PC-9 (cell line): ENCODE results near the gene HNRNPM. TPM values are rescaled to one million over a fixed set of nuclear protein-coding genes. Genes with fewer than 3 reads are reported as not detected.

Experiments
- BruUV-seq: library from RNA; stranded (reverse); fragments of 400-500 nt; replicated peaks from 2 replicates; lab custom pipeline; 2021; lab: Mats Ljungman, UMichigan
- CTCF ChIA-PET: fragments of 300-600 bp; sonication (Branson Sonifier 250); formaldehyde crosslinking; loops from one replicate; lab custom pipeline; 2022; ENCODE audit warnings: antibody characterized with exemption; lab: Charles Lee
- POLR2A ChIA-PET: fragments of 300-600 bp; sonication (Branson Sonifier 250); formaldehyde crosslinking; loops from one replicate; lab custom pipeline; 2022; ENCODE audit warnings: antibody characterized with exemption; ENCODE audit not compliant: unreplicated experiment; lab: Charles Lee
- DNase-seq, 2 experiments: peaks; one replicate each; pipeline versions ENCODE4 v3.0.0 to v3.0.0-alpha.2; 2015 to 2022; ENCODE audit warnings: mixed read lengths in 1 of 2
- H2AFZ ChIP-seq: fragments of 200-600 bp; sonication (generic); 2 replicates; pipeline ENCODE4 v1.8.1; 2017; ENCODE audit warnings: antibody characterized with exemption
- H3F3A ChIP-seq: fragments of 200-600 bp; sonication (generic); 2 replicates; pipeline ENCODE4 v1.8.1; 2017; ENCODE audit warnings: antibody characterized with exemption, mild to moderate bottlenecking, low read depth; ENCODE audit not compliant: insufficient read depth
- H3K27ac ChIP-seq: fragments of 200-600 bp; sonication (generic); 2 replicates; pipeline ENCODE4 v1.6.1; 2016; ENCODE audit warnings: mixed run types
- H3K27me3 ChIP-seq: fragments of 200-600 bp; sonication (generic); 2 replicates; pipeline ENCODE4 v1.6.1; 2016; ENCODE audit warnings: low read depth, mixed run types; ENCODE audit not compliant: insufficient read depth
- H3K36me3 ChIP-seq: fragments of 200-600 bp; sonication (generic); 2 replicates; pipeline ENCODE4 v1.6.1; 2016; ENCODE audit warnings: low read depth, mixed run types
- H3K4me1 ChIP-seq: fragments of 200-600 bp; sonication (generic); replicated peaks from 2 replicates; pipeline ENCODE4 v1.6.1; 2016; ENCODE audit warnings: mixed run types; ENCODE audit not compliant: insufficient read depth
- H3K4me2 ChIP-seq: fragments of 200-600 bp; sonication (generic); 2 replicates; pipeline ENCODE4 v1.6.1; 2017; ENCODE audit warnings: mixed run types
- H3K4me3 ChIP-seq: fragments of 200-600 bp; sonication (generic); 2 replicates; pipeline ENCODE4 v1.6.1; 2016; ENCODE audit warnings: mixed run types
- H3K79me2 ChIP-seq: fragments of 200-600 bp; sonication (generic); 2 replicates; pipeline ENCODE4 v1.6.1; 2017; ENCODE audit warnings: low read depth, mixed run types
- H3K9me2 ChIP-seq: fragments of 200-600 bp; sonication (generic); 2 replicates; pipeline ENCODE4 v1.8.1; 2017; ENCODE audit warnings: mild to moderate bottlenecking; ENCODE audit not compliant: insufficient read depth
- H3K9me3 ChIP-seq: fragments of 200-600 bp; sonication (generic); 2 replicates; pipeline ENCODE4 v1.8.1; 2016; ENCODE audit warnings: low read depth; ENCODE audit not compliant: insufficient read depth
- H4K20me1 ChIP-seq: fragments of 200-600 bp; sonication (generic); 2 replicates; pipeline ENCODE4 v1.8.1; 2017; ENCODE audit not compliant: insufficient read depth
- EZH2 ChIP-seq: fragments of 200-600 bp; sonication (generic); IDR thresholded peaks from 2 replicates; pipeline ENCODE4 v1.8.0; 2017; ENCODE audit warnings: antibody characterized with exemption, low read depth
- intact Hi-C: fragments of 100-400 bp; cut with micrococcal nuclease; formaldehyde crosslinking; loops from one replicate; pipeline ENCODE4 v1.10.0; 2022; ENCODE audit not compliant: unreplicated experiment
- total RNA-seq: library from RNA; stranded (reverse); gene quantifications from 2 replicates; pipeline ENCODE4 v1.2.3, GENCODE V29; 2021
- TF ChIP-seq, protein P1 (sequence below): fragments of 200-600 bp; sonication (generic); conservative IDR thresholded peaks from 2 replicates; pipeline ENCODE4 v1.6.1; 2017; ENCODE audit warnings: mixed run types, antibody characterized with exemption, mild to moderate bottlenecking, moderate library complexity

HNRNPM gene
- total RNA-seq, 1 experiment from 2014 or later, result 239 TPM

DNA sequence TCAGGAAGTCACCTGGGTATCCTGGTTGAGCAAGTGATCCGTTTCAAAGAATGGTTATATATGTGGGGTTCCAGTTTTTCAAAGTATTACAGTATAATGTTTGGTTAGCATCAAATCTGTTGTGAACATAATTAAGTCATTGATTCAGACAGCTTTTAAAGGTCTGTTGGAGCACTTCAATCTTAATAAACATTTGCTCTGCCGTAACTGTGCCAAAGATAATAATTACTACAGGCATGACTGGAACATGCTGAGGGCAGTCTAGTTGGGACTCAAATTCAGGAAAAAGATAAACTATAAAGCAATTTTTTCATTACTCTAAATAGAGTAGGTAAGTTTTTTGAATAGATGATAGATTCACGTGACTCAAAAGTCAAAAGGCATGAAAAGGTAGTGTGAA is 23.3 kb downstream of the HNRNPM start:
- Histone ChIP-seq H3K36me3 (peaks cover 69% of the 10 kb centered on the region), H3F3A (peaks cover 61% of the 10 kb centered on the region), H2AFZ (no peak overlapping the region), H3K79me2 (peaks cover 55% of the 10 kb centered on the region), H3K27ac (no peak overlapping the region), H3K27me3 (no peaks in the 10 kb centered on the region), H3K4me3 (no peak overlapping the region), H3K4me2 (no peak overlapping the region), H3K9me3 (no peaks in the 10 kb centered on the region), H3K4me1 (no peaks in the 10 kb centered on the region), H3K9me2 (no peaks in the 10 kb centered on the region), H4K20me1 (peaks cover 95% of the 10 kb centered on the region)
- no TSS peak for BruUV-seq
- ChIA-PET POLR2A (no interaction called here), CTCF (no interaction called here)
- intact Hi-C loops, result no loop called here
- no peak for TF ChIP-seq EZH2
- TF ChIP-seq, protein P1, sequence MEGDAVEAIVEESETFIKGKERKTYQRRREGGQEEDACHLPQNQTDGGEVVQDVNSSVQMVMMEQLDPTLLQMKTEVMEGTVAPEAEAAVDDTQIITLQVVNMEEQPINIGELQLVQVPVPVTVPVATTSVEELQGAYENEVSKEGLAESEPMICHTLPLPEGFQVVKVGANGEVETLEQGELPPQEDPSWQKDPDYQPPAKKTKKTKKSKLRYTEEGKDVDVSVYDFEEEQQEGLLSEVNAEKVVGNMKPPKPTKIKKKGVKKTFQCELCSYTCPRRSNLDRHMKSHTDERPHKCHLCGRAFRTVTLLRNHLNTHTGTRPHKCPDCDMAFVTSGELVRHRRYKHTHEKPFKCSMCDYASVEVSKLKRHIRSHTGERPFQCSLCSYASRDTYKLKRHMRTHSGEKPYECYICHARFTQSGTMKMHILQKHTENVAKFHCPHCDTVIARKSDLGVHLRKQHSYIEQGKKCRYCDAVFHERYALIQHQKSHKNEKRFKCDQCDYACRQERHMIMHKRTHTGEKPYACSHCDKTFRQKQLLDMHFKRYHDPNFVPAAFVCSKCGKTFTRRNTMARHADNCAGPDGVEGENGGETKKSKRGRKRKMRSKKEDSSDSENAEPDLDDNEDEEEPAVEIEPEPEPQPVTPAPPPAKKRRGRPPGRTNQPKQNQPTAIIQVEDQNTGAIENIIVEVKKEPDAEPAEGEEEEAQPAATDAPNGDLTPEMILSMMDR, result no peak
- no peak for DNase-seq

DNA sequence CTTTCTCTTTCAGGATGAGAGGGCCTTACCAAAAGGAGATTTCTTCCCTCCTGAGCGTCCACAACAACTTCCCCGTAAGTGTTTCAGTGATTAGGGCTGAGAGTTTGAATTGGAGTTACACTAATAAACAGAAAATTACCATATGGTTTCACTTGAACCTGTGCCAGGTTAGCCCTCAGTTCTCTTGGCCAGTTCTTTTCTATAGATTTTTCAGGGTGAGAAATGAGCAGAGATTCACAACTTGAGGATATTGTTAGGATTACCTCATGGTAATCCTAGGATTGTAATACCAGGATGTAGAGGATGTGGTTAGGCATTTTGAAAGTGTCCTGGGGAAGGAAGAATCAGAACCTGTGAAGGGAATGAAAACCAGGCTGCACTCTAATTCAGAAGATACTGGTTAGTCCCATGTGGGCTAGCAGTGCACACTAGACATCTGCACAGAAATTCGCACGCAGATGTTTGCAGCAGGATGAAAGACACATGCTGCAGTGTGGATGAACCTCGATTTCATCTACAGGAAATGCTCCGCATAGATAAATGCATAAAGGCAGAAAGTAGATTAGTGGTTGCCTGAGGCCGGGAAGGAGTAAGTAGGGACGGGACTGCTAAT is 24.1 kb downstream of the HNRNPM start:
- no peak for DNase-seq
- Histone ChIP-seq H3F3A (peaks cover 66% of the 10 kb centered on the region), H3K27ac (no peak overlapping the region), H3K36me3 (peaks cover 67% of the 10 kb centered on the region), H3K27me3 (no peaks in the 10 kb centered on the region), H3K79me2 (peaks cover 50% of the 10 kb centered on the region), H3K4me2 (no peak overlapping the region), H3K4me3 (no peak overlapping the region), H2AFZ (no peak overlapping the region), H3K4me1 (no peaks in the 10 kb centered on the region), H3K9me3 (no peaks in the 10 kb centered on the region), H3K9me2 (no peaks in the 10 kb centered on the region), H4K20me1 (peaks cover 94% of the 10 kb centered on the region)
- intact Hi-C loops, result no loop called here
- ChIA-PET CTCF (interaction anchor here (0.6 kb wide), 1 partner anchor 22 kb away, joined by 4 read pairs; no protein-coding TSS in a partner anchor), POLR2A (no interaction called here)
- no TSS peak for BruUV-seq
- no peak for TF ChIP-seq EZH2
- TF ChIP-seq, protein P1, result no peak

DNA sequence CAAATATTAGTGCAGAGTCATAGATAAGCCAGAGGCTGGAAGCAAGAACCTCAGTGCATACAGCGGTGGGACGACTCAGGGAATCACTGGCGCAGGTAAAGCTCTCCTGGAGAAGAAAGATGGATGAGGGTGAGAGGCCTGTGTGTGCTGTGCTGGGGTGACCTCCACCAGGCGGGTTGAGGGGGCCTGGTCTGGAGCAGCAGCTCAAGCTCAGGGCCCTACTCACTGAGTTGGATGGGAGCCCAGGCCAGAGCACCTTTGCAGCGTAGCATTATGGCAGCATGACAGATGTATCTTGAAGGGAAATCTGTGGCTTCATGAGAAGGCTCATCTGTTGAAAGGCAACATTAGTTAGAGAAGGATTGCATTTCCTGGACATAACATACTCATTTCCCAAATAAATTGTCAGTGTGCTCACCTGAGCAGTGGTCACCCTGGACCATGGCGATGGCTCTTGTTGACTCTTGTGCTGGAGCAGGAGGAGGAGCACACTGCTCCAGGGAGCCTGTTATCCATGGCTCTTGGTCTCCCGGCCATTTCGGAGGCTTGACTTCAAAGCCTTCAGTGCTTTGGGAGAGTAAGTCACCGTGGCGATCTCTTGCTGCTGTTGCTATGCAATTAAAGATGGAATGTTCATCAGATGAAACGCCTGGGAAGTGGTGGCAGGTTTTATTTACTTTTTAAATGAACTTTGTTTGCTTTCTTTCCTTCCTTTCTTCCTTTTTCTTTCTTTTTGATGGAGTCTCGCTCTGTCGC is 25.0 kb downstream of the HNRNPM start:
- peaks cover 92% of the 10 kb centered on the region for H4K20me1 ChIP-seq
- no peak for TF ChIP-seq EZH2
- TF ChIP-seq, protein P1, result no peak
- no peak overlapping the region for H3K4me3 ChIP-seq
- intact Hi-C loops, result no loop called here
- no peak overlapping the region for H2AFZ ChIP-seq
- H3F3A ChIP-seq, result peaks cover 61% of the 10 kb centered on the region
- no peaks in the 10 kb centered on the region for H3K9me2 ChIP-seq
- H3K4me1 ChIP-seq, result no peaks in the 10 kb centered on the region
- no peaks in the 10 kb centered on the region for H3K27me3 ChIP-seq
- no peaks in the 10 kb centered on the region for H3K9me3 ChIP-seq
- no peak overlapping the region for H3K27ac ChIP-seq
- no peak overlapping the region for H3K4me2 ChIP-seq
- POLR2A ChIA-PET, result no interaction called here
- no peak for DNase-seq
- H3K79me2 ChIP-seq, result peaks cover 47% of the 10 kb centered on the region
- peaks cover 68% of the 10 kb centered on the region for H3K36me3 ChIP-seq
- no TSS peak for BruUV-seq
- CTCF ChIA-PET, result no interaction called here
